Activated naive CD4-positive, alpha-beta T cell (primary cell): ENCODE data around the gene HMX1.

Experiments used
- DNase-seq, 4 experiments: peaks; one replicate each; lab custom pipeline; 2025; lab: John Stamatoyannopoulos, UW

The HMX1 gene

DNA sequence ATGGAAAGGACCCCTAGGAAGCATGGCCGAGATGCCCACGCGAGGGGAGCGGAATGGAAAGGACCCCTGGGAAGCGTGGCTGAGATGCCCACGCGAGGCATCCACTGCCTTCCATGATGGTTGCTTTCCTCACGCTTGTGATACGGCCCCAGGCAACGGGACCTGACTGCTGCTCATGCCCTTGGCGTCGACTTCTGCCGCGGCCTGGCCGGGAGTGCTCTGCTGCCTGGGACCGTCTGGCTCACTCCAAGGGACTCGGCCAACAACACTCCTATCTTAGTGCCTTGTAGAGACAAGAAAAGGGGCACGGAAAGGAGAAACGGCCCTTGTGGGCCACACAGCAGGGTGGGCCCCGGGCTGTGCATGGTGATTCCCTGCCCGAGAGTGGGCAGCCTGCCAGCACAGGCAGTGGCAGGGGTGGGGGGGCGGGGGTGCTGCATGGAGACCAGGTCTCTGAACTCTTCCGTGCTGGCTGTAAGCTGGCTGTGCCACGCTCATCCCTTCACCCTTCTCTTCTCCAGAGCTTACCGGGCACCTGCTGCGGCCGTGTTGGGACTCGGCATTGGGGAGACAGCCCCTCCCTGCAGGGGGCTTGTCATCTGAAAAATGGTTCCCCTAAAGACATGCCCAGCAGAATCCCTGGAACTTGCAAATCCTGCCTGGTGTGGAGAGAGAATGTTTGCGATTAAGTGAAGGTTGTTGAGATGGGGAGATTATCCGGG, 38.6 kb upstream of the HMX1 start:
- no peak for DNase-seq

DNA sequence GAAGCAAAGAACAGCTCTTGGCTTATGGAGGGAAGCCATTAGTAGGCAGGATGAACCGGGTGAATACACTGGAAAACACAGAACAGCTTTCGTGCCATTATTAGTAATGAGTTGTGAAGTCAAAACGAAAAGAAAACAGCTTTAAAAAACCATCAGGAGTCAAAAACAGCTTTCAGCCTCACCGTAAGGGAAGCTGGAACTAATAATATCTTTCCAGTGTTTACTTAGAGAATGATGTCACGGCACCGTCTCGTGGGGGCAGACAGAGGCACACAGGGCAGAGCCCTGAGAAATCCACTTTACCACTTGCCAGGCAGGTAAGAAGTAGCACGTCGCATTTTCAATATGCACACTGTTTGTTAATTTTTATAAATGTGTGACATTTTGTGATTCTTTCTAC, 37.9 kb upstream of the HMX1 start:
- DNase-seq = no peak

DNA sequence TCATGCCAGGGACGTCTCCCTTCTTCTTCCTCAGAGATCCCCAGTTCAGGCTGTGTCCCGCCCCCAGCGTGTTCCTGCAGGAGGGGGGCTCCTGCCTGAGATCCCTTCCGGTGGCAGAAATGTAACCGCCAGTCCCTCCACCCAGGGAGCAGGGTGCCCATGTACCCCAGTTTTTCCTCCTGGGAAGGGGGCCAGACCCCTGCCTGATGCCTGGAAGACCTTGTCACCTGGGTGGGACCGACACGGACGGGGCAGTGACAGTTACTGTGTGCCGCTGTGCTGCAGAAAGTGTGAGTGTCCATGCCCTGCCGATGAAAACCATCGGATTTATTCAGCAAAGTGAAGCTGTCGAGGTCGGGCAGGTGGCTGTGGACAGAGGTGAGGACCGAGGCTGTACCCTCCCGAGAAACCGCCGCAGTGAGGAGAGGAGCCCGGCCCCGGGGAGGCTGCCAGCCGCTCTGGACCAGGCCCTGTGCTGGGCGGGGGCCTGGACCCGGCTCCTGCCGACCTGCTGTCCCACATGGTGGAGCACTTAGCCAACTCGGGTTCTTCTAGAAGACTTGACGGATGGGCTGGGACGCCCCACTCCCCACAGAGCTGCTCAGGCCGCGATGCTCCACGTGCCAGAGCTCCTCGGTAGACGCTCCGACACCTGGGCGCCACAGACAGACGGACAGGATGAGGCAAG, 36.7 kb upstream of the HMX1 start:
- DNase-seq = no peak

DNA sequence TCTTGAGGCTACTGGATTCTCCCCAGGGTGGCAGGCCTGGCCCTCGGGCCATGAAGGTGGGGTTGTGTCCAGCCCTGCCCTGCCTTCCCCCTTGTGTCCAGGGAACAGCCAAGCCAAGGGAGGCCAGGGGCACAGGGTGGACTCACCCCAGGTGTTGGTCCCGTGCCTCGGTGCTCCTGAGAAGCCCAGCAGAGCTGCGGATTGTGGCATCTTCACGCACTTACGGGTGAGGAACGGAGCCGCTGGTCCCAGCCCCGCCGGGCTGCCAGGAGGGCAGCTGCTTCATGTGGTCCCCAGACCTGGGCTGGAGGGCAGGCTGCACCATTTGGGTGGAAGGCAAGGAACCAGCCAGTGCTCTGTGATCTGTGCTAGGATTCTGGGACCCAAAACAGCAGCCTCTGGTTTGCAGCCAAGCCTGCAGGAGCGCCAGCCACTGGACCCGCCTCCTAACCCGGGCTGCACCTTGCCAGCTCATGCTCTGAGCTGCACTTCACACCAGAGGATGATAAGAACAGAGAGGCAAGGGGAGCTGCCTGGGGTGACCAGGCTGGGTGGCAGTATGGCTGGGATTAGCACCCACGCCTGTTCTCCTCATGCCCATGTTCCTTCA, 36.1 kb upstream of the HMX1 start:
- no peak for DNase-seq

DNA sequence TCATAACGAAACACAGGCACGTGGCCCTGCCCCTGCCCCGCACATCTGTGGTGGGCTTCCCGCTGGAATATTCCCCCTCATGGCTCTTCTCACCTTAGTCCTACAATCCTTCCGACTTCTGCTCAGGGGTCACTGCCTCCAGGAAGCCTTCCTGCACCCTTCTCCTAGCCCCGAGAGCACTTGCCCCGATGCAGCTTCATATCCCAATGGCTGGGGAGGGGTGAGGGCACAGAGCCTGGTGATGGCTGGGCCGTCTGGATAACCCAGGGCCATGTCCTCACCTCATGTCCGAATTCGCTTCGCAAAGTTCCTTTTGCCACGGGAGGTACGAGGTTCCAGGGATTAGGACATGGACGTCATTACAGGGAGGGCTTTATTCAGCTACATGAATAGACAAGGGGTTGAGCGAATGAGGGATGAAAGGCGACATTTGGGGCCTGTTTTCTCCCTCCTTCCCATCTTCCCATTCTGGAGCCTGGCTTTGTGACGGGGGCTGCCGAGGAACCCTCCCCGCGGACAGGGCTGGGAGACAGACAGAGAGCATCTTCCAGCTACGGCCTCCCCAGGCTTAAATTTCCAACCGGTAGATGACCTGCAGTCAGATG, 35.5 kb upstream of the HMX1 start:
- no peak for DNase-seq

DNA sequence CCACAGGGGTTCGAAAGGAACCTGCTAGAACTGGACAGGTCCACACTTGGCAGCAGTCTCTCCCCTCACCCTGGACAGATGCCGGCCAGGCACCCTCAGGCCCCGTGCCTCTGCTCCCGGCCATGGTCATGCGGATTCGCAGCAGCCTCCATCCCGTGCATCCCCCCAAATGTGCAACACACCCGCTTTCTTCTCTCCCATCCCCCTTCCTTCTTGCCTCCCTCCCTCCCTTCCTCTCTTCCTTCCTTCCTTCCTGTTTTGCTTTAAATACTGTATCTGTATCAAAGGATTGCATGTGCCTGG, 35.0 kb upstream of the HMX1 start:
- no peak for DNase-seq

DNA sequence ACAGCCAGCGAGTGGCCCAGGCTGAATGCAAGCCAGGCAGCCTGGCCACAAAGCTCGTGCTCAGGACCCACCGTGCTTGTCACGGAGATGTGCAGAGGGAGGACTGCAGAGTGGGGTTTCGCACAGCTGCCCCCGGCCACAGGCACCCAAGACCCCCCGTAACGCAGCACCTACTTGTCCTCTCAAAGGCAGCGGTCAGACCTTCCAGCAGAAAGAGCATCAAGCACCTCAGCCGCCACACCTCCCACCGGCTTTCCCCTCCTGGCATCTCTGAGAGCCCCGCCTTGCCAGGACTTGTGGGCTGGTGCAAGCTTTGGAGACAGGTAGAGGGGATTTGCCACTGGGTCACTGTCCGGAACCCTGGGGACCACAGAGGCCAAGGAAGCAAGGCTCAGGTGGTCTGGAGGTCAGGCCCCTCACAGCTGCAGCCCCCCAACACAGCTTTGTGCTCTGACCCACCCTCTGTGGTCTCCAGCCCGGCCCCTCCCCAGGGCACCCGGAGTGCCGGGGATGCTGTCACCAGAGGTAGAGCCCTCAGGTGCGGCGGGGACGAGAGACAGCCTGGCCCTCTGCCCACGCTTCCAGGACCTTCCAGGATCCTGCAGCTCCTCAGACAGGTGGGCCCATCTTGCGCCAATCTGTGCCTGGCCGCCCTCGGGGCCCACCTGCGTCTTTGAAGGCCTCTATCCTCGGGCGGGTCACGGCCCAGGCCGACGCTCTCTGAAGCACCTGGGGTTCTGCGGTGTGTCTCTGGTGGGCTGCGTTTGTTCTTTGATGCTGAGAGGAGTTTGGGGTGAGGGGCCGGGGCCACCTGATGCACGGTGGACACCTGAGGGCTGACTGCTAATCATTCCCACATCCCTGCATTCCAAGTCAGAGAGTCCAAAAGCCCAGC, 34.4 kb upstream of the HMX1 start:
- DNase-seq = no peak

DNA sequence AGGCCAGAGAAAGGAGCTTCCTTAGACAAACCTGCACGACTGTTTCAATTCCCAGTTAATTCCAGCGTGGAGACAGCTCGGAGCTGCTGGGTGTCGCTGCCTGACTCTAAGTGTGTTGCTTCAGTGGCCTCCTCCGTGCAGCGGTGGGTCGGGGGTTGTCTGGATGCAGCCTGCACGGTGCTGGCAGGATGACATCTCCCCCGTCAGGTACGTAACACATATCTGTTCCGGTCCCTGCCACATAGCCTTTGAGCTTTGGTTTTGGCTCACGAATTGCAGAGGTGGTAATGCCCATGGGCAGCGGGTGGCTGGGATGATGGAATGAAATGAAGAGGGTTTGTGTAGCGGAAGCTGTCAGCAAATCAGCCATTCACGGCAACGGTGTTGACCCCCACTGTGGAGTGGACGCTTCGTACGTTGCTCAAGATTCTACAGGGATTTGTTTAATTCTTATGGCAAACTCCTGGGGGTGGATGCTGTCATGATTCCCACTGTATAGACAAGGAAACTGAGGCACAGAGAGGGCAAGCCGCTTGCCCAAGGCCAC, 33.7 kb upstream of the HMX1 start:
- DNase-seq = no peak

DNA sequence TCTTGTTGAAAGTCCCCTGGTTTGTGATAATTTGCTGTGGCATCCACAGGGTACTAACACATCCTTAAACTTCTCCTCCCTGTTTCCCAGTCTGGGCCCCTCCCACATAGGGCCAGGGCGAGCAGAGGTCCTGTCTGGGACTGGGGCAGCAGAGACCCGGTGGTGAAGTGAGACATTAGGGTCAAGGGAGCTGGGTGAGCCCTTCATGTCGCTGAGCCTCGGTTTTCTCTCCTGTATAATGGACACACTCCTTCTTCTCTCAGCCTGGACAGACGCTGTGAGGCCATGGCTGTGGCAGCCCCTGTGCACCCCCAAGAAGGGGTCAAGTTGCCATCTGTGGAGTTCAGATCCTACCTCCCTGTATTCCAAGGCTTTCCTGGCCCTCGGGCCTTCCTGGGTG, 33.0 kb upstream of the HMX1 start:
- no peak for DNase-seq

DNA sequence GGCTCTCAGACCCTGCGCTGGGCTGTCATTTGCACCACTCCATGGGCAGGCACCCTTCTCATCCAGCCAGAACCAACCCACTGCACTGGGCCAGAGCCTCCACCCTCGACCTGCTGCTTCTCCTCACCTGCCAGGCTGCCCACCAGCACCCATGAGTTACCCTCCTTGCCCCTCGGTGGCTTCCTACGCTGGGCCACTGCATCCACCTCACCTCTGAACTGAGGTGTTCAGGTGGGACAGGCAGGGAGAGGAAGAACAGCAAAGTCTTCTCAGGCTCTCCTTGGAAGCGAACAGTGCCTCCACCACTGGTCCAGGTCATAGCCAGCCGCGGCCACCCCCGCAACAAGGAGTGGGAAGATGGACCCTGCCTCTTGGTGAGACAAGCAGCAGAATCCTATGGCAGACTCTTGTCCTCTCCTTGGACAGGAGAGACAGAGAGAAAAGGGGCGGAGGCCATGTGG, 32.4 kb upstream of the HMX1 start:
- DNase-seq = no peak

DNA sequence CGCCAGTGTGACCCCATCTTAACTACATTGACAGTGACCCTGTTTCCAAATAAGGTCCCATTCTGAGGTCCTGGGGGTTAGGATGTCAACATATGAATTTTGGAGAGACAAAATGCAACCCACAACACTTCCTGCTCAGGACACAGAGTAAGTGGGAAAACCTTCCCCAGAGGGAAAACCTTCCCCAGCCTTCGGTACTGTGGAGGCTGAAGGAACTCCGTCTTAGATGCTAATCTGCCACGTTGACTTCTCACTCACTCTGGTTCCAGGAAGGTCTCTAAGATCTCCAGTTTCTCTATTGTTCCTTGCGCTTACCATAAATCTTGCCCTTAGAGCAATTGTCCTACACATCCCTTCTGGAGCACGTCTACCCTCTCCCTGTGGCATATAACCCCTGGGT, 29.7 kb upstream of the HMX1 start:
- no peak for DNase-seq

DNA sequence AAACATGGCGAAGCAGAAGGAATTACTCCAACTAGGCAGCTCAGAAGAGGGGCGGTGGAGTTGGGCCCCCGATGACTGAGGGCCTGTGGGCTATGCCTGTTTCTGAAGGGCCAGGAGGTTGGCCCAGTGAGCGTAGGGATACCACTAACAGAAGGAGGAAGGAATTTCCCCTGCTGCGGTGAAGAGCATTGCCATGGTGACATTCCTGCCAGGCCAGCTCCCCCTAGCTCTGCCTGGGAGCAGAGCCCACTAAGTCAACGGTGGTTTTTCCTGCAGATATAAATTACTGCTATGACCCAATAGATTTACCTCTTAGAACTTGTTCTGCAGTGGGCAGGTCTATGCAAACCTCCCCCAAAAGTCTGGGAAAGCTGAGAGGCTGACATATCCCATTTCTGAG, 28.9 kb upstream of the HMX1 start:
- DNase-seq = no peak

DNA sequence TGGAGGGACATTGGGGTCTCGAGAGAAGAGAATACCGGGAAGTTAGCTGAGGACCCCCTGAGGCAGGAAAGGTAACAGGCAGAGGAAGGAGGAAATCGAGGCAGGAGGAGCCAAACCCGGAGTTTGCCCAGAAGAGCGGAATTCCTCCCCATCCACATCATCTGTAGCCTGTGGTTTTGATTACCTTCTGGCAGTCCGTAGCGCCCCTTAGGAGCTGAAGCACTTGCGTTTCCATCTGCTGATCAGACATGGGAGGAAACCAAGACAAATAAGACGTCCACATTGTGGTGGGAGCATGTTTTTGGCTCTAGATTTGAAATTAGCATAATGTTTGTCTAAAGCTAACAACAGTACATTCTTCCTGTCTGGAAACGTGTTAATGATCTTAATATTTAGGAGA, 26.8 kb upstream of the HMX1 start:
- no peak for DNase-seq

DNA sequence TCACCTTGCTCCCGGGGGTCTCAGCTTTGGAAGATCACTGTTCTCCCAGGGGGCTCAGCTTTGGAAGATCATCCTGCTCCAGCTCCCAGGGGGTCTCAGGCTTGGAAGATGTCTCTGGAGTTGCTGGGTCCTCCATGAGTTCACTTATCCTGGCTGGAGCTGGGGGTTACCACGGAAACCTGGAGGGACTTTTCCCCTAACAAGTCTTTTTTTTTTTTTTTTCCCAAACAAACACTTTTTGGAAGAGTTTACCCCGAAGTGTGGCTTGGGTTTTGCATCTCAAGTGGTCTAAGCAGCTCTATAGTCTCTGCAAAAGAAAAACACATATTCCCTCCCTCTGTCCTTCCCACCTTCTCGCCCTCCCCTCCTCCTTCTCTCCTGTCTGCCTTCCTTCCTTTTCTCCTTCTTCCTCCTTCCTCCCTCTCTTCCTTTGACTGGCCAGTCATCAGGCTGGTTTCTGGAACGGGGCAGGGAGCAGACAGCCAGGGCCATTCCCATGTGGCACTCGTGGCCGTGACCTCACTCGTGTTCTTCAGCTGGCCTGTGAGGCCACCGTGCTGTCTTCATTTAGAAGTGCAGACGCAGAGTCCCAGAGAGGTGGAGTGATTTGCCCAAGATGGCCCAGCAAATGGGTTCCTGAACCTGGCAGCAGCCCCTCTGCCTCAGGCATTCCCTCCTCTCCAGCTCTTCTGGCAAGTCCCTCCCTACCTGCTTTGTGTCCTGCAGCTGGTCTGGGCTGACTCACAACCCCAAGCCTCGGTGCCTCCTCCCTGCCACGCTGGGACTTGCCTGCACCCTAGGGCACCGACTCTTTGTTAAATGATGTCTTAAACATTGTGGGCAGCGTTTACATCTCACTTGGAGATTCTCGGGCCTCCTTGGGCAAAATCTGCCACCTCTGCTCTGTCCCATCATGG, 25.9 kb upstream of the HMX1 start:
- DNase-seq = no peak

DNA sequence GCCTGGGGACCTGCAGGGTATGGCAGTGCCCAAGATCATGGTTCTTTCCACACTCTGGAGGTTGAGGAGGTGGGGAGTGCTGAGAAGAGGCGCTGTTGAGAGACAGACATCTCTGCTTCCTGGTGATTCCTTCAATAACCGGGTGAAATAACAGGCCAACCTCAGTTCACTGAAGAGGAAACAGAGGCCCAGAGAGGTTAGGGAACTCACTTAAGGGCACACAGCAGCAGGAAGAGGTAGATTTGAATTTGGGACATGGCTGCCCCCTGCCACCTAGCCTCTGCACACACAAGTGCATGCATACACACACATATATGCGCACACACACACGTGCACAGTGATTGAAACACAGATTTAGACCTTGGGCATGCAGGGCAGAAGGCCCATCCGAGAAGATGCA, 24.9 kb upstream of the HMX1 start:
- no peak for DNase-seq

DNA sequence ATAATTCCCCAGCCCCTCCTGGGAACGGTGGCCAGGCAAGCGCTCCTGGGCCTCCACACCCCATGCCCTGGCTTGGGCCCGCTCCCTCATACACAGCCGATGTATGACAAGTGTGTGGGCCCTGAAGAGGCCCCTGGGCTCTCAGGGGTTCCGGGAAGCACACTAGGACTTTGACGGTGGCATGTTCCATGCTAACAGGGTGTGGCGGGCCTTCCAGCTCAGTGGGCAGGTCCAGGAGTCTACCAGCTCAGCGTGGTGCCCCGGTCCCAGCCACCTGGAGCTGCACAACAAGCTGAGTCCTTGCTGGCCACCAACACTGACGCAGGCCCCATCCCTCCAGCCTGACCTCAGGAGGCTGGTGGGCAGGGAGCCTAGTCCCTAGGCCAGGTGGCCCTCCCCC, 24.4 kb upstream of the HMX1 start:
- no peak for DNase-seq

DNA sequence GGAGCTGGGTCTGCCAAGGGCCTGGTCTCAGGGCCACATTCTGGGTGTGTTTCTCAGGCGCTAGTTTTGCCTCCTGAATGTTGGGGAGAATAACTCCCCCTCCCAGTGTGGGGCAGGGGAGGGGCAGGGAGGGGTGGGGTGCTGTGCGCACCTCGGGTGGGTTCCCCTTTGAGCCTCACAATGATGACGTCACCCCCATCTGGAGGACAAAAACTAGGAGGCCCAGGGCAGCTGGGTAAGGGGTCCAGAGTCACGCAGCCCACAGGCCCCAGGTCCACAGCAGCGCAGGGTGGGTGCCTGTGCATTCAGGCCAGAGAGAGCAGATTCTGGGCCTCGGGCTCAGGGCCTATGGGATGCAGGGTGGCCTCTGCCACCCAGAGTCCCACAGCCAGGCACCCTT, 23.7 kb upstream of the HMX1 start:
- no peak for DNase-seq

DNA sequence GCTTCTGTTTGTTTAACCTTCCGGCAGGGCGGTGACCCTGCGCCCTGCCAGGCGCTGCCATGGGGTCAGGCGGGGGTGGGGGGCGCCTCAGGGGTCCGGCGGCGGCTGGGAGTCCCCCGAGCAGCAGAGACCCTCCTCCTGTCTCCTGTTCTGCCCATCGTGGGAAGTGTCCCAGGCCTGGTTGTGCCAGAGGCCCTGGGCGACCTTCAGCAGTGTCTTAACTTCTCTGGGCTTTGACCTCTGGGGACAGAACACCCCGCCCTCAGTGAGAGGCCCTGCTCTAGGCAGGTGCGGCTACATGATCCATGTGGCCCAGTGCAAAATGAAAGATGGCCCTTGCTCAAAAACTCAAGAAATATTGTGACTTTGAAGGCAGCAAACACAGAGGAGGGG, 22.8 kb upstream of the HMX1 start:
- DNase-seq = no peak

DNA sequence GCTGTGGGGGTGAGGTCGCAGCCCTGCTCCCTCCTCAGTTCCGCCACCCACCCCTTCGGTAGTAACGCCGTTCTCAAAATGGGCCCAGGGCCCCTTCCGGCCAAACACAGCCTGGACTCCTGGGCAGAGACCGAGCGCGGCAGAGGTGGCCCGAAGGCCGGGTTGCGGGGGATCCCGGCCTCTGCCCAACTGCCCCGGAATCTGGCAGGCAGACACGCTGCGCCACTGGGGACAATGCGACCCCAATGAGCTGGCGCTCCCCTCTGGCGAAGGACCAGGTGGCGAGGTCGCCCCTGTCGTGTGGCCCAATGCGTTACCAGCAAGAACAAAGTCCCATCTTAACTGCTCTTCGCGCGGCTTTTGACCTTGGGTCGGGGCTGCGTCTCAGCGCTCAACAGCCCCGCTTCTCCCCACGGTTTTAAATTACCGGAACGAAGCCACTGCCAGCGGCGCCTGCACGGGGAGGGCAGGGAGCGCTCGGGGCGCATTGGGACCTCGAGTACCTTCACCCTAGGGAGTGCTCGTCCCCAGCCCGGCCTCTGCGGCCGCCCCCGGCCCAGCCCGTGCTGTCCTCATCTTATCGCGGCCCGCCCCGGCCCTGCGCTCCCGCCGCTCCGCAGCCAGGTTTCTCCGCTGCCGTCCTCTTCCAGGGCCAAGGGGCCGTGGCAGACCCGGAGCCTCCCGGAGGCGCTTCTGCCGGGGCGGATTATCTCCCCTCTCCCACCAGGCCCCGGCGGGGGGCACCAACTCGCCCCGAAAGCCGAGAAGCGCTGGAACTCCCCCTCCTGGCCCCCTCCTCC, 22.2 kb upstream of the HMX1 start:
- no peak for DNase-seq

DNA sequence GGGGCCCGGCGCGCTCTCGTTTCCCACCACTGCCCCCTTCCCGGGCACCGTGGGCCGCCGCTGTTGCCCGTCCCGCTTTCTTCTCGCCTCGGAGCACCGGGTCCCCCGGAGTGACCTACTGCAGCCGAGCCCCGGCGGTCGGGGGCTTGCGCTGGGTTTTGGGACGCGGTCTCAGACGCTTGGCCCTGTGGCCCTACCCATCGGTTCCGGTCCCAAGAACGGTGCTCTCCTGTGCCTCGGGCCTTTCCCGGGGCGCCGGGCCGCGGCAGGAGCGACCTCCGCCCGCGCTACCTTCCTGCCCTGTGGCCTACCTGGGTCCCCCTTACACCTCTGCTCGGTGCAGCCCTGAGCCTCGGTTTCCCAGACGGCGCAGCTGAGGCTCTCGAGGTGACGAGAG, 21.6 kb upstream of the HMX1 start:
- DNase-seq = no peak
